Measurements from ENCODE around the gene CA10.

GRCh38 chr17:51761105-51761504 is 397.4 kb downstream of the CA10 start:
- TF ChIP-seq, protein P1, sequence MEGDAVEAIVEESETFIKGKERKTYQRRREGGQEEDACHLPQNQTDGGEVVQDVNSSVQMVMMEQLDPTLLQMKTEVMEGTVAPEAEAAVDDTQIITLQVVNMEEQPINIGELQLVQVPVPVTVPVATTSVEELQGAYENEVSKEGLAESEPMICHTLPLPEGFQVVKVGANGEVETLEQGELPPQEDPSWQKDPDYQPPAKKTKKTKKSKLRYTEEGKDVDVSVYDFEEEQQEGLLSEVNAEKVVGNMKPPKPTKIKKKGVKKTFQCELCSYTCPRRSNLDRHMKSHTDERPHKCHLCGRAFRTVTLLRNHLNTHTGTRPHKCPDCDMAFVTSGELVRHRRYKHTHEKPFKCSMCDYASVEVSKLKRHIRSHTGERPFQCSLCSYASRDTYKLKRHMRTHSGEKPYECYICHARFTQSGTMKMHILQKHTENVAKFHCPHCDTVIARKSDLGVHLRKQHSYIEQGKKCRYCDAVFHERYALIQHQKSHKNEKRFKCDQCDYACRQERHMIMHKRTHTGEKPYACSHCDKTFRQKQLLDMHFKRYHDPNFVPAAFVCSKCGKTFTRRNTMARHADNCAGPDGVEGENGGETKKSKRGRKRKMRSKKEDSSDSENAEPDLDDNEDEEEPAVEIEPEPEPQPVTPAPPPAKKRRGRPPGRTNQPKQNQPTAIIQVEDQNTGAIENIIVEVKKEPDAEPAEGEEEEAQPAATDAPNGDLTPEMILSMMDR (IDR thresholded peaks at IDR 0.05) = no peak
- TF ChIP-seq POLR2AphosphoS5 (IDR thresholded peaks at IDR 0.05) = no peak

All from gastroesophageal sphincter (tissue), 3 donors.